SK-N-SH (cell line): ENCODE data around the gene PPP2R5C. TPM values are rescaled to one million over a fixed set of nuclear protein-coding genes. Genes with fewer than 3 reads are reported as not detected.

Experiments
- CTCF ChIA-PET: fragments of 300-600, 350-600 bp; formaldehyde crosslinking; extraction: SDS; loops from one replicate; lab custom pipeline; 2021; lab: Yijun Ruan, JAX
- POLR2A ChIA-PET: fragments of 350-600 bp; sonication (Branson Sonifier 250); formaldehyde crosslinking; extraction: SDS; loops from one replicate; lab custom pipeline; 2020; ENCODE audit warnings: antibody characterized with exemption, inconsistent platforms; lab: Yijun Ruan, JAX
- DNase-seq: peaks from one replicate; pipeline ENCODE4 v3.0.0; 2012
- H2AFZ ChIP-seq: fragments of 200-600 bp; sonication (generic); 2 replicates; pipeline ENCODE4 v1.8.1; 2016; ENCODE audit warnings: antibody characterized with exemption, mild to moderate bottlenecking, low read depth
- H3F3A ChIP-seq: fragments of 200-600 bp; sonication (generic); replicated peaks from 2 replicates; pipeline ENCODE3; 2016; ENCODE audit warnings: antibody characterized with exemption, mild to moderate bottlenecking; ENCODE audit not compliant: insufficient read depth
- H3K27ac ChIP-seq, 2 experiments: fragments of 200-500 bp in 1 of 2; fragments of 200-600 bp in 1 of 2; sonication (Bioruptor generic) in 1 of 2; sonication (generic), shearing (Covaris generic) in 1 of 2; 2 replicates each; pipeline versions ENCODE4 v1.5.1 to v1.6.1; 2014 to 2016; ENCODE audit warnings: low read depth in 2 of 2, inconsistent platforms in 1 of 2, low read length in 1 of 2, mild to moderate bottlenecking in 1 of 2, mixed read lengths in 1 of 2
- H3K27me3 ChIP-seq: fragments of 200-600 bp; sonication (generic), shearing (Covaris generic); 2 replicates; pipeline ENCODE4 v1.6.1; 2016; ENCODE audit warnings: mixed run types; ENCODE audit not compliant: insufficient read depth
- H3K36me3 ChIP-seq, 2 experiments: fragments of 200-500 bp in 1 of 2; fragments of 200-600 bp in 1 of 2; sonication (Bioruptor generic) in 1 of 2; sonication (generic) in 1 of 2; replicated peaks in 1 of 2; 2 replicates each; pipeline versions ENCODE3 to v1.5.1; 2014 to 2016; ENCODE audit warnings: low read length in 1 of 2, mild to moderate bottlenecking in 1 of 2; ENCODE audit not compliant: insufficient read depth in 2 of 2, control insufficient read depth in 1 of 2
- H3K4me1 ChIP-seq, 2 experiments: fragments of 200-500 bp in 1 of 2; fragments of 200-600 bp in 1 of 2; sonication (Bioruptor generic) in 1 of 2; sonication (generic), shearing (Covaris generic) in 1 of 2; 2 replicates each; pipeline versions ENCODE4 v1.5.1 to v1.6.1; 2014 to 2016; ENCODE audit warnings: low read depth in 1 of 2, low read length in 1 of 2, mixed run types in 1 of 2; ENCODE audit not compliant: insufficient read depth in 2 of 2, control insufficient read depth in 1 of 2
- H3K4me2 ChIP-seq: fragments of 200-600 bp; sonication (generic), shearing (Covaris generic); 2 replicates; pipeline ENCODE4 v1.6.1; 2017; ENCODE audit warnings: mixed run types
- H3K4me3 ChIP-seq, 2 experiments: fragments of 200-500 bp in 1 of 2; fragments of 200-600 bp in 1 of 2; sonication (Bioruptor generic) in 1 of 2; sonication (generic), shearing (Covaris generic) in 1 of 2; 2 replicates each; pipeline versions ENCODE4 v1.5.1 to v1.8.1; 2014 to 2016; ENCODE audit warnings: low read depth in 2 of 2, inconsistent platforms in 1 of 2, low read length in 1 of 2, mild to moderate bottlenecking in 1 of 2, mixed read lengths in 1 of 2, moderate library complexity in 1 of 2
- H3K79me2 ChIP-seq: fragments of 200-600 bp; sonication (generic); 2 replicates; pipeline ENCODE4 v1.8.1; 2017; ENCODE audit warnings: mild to moderate bottlenecking; ENCODE audit not compliant: insufficient read depth
- H3K9ac ChIP-seq: fragments of 200-600 bp; sonication (generic); 2 replicates; pipeline ENCODE4 v1.6.1; 2017; ENCODE audit warnings: mixed run types
- H3K9me2 ChIP-seq: fragments of 200-600 bp; sonication (generic); 2 replicates; pipeline ENCODE4 v1.6.1; 2017; ENCODE audit warnings: mixed run types
- H3K9me3 ChIP-seq: fragments of 200-600 bp; sonication (generic); 2 replicates; pipeline ENCODE4 v1.6.1; 2017; ENCODE audit warnings: mixed run types, mild to moderate bottlenecking, moderate library complexity
- H4K20me1 ChIP-seq: fragments of 200-600 bp; sonication (generic); 2 replicates; pipeline ENCODE4 v1.6.1; 2017; ENCODE audit warnings: mild to moderate bottlenecking, mixed run types; ENCODE audit not compliant: insufficient read depth
- ELF1 ChIP-seq: IDR thresholded peaks from 2 replicates; pipeline ENCODE4 v1.4.0; 2012
- EZH2phosphoT487 ChIP-seq: fragments of 200-600 bp; sonication (generic); IDR thresholded peaks from 2 replicates; pipeline ENCODE4 v1.6.1; 2017; ENCODE audit warnings: low read depth, mixed run types, mild to moderate bottlenecking, antibody characterized with exemption, moderate library complexity, borderline replicate concordance
- JUND ChIP-seq: IDR thresholded peaks from 2 replicates; pipeline ENCODE4 v1.4.0; 2012
- MAX ChIP-seq: IDR thresholded peaks from 2 replicates; pipeline ENCODE4 v1.4.0; 2012; ENCODE audit warnings: low read depth
- MEF2A ChIP-seq: IDR thresholded peaks from 2 replicates; pipeline ENCODE4 v1.4.0; 2012; ENCODE audit warnings: low read depth, borderline replicate concordance
- MXI1 ChIP-seq: IDR thresholded peaks from 2 replicates; pipeline ENCODE4 v1.6.1; 2012; ENCODE audit warnings: mild to moderate bottlenecking, low read depth, low read length, improper control_type of control experiment
- NFIC ChIP-seq: IDR thresholded peaks from 2 replicates; pipeline ENCODE4 v1.4.0; 2012; ENCODE audit warnings: borderline replicate concordance
- NRF1 ChIP-seq: IDR thresholded peaks from 2 replicates; pipeline ENCODE4 v1.6.1; 2012; ENCODE audit warnings: low read depth, mild to moderate bottlenecking, low read length
- POLR2AphosphoS5 ChIP-seq: IDR thresholded peaks from 2 replicates; pipeline ENCODE4 v1.6.1; 2012; ENCODE audit warnings: low read depth, low read length
- RAD21 ChIP-seq: IDR thresholded peaks from 2 replicates; pipeline ENCODE4 v1.6.1; 2012; ENCODE audit warnings: mild to moderate bottlenecking, low read length
- REST ChIP-seq: IDR thresholded peaks from 2 replicates; pipeline ENCODE4 v1.6.1; 2012; ENCODE audit warnings: mild to moderate bottlenecking, low read depth, low read length, moderate library complexity
- RFX5 ChIP-seq: IDR thresholded peaks from 2 replicates; pipeline ENCODE4 v1.6.1; 2012; ENCODE audit warnings: mild to moderate bottlenecking, improper control_type of control experiment, low read length
- RXRA ChIP-seq: IDR thresholded peaks from 2 replicates; pipeline ENCODE4 v1.4.0; 2012; ENCODE audit warnings: low read depth, mild to moderate bottlenecking, borderline replicate concordance
- TAF1 ChIP-seq: IDR thresholded peaks from 2 replicates; pipeline ENCODE4 v1.6.1; 2012; ENCODE audit warnings: low read depth, mild to moderate bottlenecking, low read length, moderate library complexity, borderline replicate concordance
- TCF12 ChIP-seq: IDR thresholded peaks from 2 replicates; pipeline ENCODE4 v1.4.0; 2012
- TEAD4 ChIP-seq: IDR thresholded peaks from 2 replicates; pipeline ENCODE4 v1.4.0; 2012; ENCODE audit warnings: mild to moderate bottlenecking, borderline replicate concordance; ENCODE audit not compliant: insufficient read depth
- WGBS: methylation state at CpG from one replicate; pipeline ENCODE4 v1.1.6; 2017; ENCODE audit warnings: low lambda C conversion rate; 5-methylcytosine and 5-hydroxymethylcytosine counted together
- polyA plus RNA-seq, 3 experiments: library from polyadenylated mRNA; depleted of rRNA; stranded (reverse); fragments of >200 nt; gene quantifications; 2 replicates each; pipeline ENCODE4 v1.2.3, GENCODE V29; 2012
- TF ChIP-seq, protein P1 (sequence below): IDR thresholded peaks from 2 replicates; pipeline ENCODE4; 2012
- TF ChIP-seq, protein P2 (sequence below): IDR thresholded peaks from 2 replicates; pipeline ENCODE4 v1.4.0; 2012; ENCODE audit warnings: low read depth, borderline replicate concordance

Gene PPP2R5C
- polyA plus RNA-seq, 1 of the 3 experiments (the other 2 are of a cell fraction), result 43.7 TPM

DNA sequence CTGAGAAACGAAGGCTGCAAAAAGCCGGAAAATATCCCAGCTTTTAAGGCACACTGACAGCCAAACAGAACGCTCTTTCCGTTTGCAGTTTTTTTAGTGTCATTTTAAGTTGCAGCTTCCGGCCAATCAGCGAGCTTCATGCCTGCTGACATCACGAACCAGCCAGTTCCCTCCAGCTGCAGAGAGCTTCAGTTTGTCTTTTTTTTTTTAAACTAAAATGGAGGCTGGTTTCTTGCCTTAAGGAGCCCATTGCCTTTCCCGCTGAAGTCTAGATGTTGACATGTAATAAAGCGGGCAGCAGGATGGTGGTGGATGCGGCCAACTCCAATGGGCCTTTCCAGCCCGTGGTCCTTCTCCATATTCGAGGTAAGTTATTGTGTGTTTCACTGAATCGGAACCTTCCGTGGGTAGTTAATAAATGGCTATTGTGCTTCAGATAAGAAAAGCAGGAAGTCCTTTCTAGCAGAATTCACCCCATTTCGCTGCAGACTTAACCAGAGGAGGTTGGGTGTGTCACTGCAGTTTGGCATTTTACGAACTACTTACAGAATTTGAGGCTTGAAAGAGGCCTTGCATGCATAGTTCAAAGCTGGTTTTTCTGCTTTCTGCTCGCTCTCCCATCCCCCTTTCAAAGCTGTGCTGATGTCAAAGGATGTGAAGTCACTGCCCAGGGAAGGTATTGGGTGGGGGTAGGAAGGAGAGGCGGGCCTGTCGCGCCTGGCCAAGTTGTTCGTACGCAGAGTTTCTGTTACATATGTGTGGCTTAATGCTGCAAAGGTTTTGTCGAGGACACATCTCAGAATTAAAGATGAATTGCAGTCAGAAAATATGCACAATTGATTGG, 48.4 kb downstream of the PPP2R5C start (continued):
- TF ChIP-seq, protein P1, sequence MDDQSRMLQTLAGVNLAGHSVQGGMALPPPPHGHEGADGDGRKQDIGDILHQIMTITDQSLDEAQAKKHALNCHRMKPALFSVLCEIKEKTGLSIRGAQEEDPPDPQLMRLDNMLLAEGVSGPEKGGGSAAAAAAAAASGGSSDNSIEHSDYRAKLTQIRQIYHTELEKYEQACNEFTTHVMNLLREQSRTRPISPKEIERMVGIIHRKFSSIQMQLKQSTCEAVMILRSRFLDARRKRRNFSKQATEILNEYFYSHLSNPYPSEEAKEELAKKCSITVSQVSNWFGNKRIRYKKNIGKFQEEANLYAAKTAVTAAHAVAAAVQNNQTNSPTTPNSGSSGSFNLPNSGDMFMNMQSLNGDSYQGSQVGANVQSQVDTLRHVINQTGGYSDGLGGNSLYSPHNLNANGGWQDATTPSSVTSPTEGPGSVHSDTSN, result no peak
- TF ChIP-seq TCF12 (peak; percentile 35; the same call in 1 of the 2 replicates), TEAD4 (no peak), MXI1 (peak; percentile 70), RXRA (no peak), EZH2phosphoT487 (no peak), ELF1 (peak; percentile 43; the same call in 1 of the 2 replicates), NFIC (no peak), MAX (peak; percentile 66), RAD21 (peak; percentile 25; the same call in 1 of the 2 replicates), JUND (no peak; the same call in 1 of the 2 replicates)
- TF ChIP-seq, protein P2, sequence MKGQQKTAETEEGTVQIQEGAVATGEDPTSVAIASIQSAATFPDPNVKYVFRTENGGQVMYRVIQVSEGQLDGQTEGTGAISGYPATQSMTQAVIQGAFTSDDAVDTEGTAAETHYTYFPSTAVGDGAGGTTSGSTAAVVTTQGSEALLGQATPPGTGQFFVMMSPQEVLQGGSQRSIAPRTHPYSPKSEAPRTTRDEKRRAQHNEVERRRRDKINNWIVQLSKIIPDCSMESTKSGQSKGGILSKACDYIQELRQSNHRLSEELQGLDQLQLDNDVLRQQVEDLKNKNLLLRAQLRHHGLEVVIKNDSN, result no peak

DNA sequence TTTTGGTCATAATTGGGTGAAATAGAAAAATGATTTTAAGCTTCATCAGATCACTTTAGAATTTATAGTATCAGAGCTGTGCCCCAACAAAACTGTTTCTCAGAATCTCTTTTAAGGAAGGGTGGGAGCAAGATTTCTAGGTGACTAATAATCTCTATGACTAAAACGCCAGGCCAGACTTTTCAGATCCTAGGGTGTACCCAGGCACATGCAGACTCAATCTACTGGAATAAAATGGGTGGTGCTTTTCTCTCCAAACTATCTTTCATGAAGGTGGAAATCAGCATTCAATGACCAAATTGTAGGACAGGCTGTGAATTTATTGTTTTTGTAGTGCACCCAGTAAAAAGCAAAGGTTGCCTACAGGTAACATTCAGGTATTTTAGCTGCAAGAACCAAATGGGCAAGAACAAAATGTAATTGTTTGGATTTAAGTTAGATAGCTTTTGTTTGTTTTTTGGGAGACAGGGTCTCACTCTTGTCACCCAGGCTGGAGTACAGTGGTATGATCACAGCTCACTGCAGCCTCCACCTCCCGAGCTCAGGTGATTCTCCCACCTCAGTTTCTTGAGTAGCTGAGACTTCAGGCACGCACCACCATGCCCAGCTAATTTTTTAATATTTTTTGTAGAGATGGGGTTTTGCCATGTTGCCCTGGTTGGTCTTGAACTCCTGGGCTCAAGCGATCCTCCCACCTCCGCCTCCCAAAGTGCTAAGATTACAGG, 49.5 kb downstream of the PPP2R5C start:
- Histone ChIP-seq H3K27me3 (no peaks in the 10 kb centered on the region), H2AFZ (no peak overlapping the region; the same call in 1 of the 2 replicates), H3K4me2 (peak overlapping the region; percentile 85), H3K36me3 (peaks cover 6 to 28% of the 10 kb centered on the region in 2 experiments), H3K9me3 (0 out of 2 replicates have a peak, but pooled peaks cover 3% of the 10 kb centered on the region), H4K20me1 (peaks cover 39% of the 10 kb centered on the region), H3K4me1 (peaks cover 14 to 43% of the 10 kb centered on the region in 2 experiments; a peak in 3 of 4 replicates), H3K4me3 (peak overlapping the region; percentile 79 to 86), H3K9ac (peak overlapping the region; percentile 98), H3K9me2 (no peaks in the 10 kb centered on the region), H3F3A (peaks cover 26% of the 10 kb centered on the region), H3K27ac (peak overlapping the region; percentile 98 to 99), H3K79me2 (peaks cover 66% of the 10 kb centered on the region)
- DNase-seq, result no peak
- ChIA-PET CTCF (interaction anchor here (1.2 to 5.2 kb wide), 3 partner anchors 13 to 40 kb away, joined by 3 to 33 read pairs (median 3); no protein-coding TSS in a partner anchor), POLR2A (interaction anchor here (0.7 to 0.8 kb wide), 3 partner anchors 15 to 154 kb away, joined by 3 to 6 read pairs (median 3); partner anchors contain the start of gene DYNC1H1)
- TF ChIP-seq RXRA, result no peak
- TF ChIP-seq MEF2A, result no peak
- no peak for TF ChIP-seq RFX5
- no peak for TF ChIP-seq REST
- no peak for TF ChIP-seq EZH2phosphoT487
- TF ChIP-seq POLR2AphosphoS5, result no peak
- TF ChIP-seq TAF1, result no peak
- no peak for TF ChIP-seq NFIC
- TF ChIP-seq NRF1, result no peak
- 52% methylated on average over 5 of the region's 5 CpGs for WGBS
